Dedifferentiated amniotic fluid mesenchymal stem cell (primary cell): Measurements from ENCODE around the gene NRL.
"Not testable (repeated sequence)": the region's sequence is repeated elsewhere in the genome, so short reads cannot be mapped to it uniquely, and the experiment has no call there.

ENCODE experiments used
- DNase-seq: peaks from one replicate; pipeline ENCODE4 v3.0.0-alpha.2; 2016; ENCODE audit errors: extremely low spot score

NRL gene

DNA sequence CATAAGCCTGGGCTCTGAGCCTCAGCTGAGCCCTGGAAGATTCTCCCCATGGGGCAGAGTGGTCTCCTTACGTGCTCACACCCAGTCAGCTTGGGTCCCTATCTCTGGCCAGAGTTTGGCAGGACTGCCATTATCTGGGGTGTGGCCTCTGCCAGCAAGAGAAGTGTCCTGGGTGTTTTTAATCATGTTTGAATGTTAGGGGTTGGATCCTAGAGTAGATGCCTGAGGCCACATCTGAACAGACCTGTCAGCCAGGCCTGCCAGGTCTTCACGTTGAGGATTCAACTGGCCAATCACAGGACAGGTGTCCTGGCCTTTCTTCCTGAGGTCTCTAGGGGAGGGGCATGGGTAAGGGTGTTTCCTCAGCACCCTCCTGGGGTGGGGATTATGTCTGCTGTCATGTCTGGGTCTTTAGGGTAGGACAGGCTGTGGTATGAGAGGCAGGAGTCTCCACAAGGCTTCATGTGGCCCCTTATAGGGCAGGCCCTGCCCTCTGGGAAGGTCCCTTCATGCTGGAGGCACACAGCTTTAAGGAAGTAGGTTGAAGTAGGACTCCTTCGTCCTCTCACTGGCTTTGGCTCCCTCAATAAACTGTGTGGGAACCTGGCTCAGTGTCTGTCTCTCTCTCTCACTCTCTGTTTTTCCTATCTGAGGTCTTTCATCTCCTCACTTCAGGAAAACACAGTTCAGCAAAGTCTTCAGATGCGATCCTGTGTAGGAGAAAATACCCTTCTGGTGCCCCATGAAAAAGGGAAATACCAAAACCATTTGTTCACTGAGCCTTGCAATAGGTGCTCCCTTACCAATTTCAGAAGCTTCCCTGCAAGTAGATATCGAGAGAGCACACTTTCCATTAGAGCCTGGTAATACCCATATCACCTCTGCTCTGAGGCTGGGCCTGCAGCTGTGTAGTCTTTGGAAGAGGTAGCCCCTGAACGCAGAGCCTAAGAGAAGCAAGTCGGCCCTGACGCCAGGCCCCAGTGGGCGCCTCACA lies 9.0 kb upstream of the NRL start:
- DNase-seq = no peak

DNA sequence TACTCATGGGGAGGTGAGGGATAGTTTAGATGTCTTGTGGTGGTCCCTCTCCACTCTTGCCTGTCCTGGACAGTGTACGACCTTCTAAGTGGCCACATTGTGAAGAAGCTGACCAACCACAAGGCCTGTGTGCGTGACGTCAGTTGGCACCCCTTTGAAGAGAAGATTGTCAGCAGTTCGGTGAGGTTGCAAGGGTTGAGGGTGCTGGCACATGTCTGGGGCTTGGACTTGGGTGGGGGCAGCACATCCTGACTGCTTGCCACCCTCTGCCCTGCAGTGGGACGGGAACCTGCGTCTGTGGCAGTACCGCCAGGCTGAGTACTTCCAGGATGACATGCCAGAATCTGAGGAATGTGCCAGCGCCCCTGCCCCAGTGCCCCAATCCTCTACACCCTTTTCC lies 8.1 kb upstream of the NRL start:
- no peak for DNase-seq

DNA sequence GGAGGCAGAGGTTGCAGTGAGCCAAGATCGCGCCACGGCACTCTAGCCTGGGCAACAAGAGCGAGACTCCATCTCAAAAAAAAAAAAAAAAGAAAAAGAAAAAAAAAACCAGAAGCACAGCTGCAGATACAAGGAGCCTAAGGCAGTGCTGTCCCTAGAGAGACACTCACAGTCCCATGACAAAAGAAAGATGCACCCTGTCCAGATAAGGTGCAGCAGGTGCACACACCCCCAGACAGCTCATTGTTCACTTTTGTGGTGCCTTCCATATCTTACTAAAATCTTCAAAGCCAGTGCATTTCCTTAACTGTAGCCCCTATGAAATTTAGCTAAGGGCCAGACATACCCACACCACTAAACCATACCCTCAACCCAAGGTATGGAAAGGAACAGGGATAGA lies 7.7 kb upstream of the NRL start:
- no peak for DNase-seq

DNA sequence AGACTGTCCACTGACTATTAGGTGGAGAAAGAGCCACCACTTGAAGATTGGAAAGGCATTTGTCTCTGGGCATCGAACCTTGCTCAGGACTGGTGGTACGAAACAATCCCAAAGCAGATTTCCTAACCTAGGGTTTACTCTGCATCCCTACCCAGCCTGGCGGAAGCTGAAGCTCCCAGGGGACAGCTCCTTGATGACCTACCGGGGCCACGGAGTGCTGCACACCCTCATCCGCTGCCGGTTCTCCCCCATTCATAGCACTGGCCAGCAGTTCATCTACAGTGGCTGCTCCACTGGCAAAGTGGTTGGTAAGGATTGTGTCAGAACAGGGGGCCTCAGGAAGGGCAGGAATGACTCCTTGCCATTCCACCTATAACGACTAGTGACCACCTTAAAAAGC lies 6.5 kb upstream of the NRL start:
- DNase-seq = no peak

DNA sequence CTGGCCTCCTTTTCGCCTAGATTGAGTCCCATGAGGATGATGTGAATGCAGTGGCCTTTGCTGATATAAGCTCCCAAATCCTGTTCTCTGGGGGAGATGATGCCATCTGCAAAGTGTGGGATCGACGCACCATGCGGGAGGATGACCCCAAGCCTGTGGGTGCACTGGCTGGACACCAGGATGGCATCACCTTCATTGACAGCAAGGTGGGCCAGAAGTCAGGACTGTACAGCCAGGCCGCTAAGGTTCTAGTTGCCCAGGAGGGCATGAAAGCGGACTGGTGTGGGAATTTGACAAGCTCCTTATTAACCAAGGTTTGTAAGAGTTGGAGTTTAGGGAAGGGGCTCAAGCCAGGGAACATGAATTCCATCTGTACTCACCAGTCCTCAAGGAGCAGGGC lies 4.9 kb upstream of the NRL start:
- DNase-seq = no peak

DNA sequence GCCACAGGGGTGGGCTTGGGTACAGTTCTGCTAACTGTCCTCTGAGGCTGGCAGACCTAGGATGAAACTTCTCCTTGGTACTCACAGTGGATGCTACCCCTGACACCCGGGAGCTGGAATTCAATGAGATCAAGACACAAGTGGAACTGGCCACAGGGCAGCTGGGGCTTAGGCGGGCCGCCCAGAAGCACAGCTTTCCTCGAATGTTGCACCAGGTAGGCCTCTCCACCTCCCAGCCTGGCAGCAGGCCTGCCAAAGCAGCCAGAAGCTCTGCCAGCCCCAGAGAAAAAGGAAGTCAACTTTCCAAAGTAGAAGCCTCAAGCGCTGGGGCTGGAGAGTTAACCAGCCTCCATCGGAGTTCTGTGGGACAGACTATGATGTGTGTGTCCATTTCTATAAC lies 2.4 kb upstream of the NRL start:
- DNase-seq = no peak

DNA sequence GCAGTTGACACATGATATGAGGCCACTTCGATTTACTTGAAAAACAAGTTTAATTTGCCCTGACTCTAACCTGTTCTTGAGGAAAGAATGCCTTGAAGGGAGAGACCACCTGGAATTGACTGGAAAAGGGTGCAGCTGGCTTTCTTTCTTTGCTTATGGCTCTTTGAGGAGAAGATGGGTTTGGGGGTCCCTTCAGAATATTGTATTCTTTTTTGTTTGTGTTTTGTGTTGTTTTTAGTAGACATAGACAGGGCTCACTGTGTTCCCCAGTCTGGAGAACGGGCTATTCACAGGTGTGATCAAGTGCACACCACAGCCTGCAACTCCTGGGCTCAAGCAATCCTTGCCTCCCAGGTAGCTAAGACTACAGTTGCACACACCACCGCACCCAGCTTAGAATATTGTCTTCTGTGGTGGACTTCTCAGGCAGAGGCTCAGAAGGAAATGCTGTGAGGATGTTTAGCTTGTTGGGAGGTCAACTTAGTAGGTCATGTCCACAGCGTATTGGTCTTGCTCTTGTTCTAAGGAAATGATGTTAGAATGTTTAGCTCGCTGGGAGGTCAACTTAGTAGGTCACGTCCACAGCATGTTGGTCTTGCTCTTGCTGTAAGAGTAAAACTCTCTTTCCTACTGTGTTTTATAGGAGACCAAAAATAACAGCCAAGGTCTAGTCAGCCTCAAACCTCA lies 1.5 kb upstream of the NRL start:
- no peak for DNase-seq

DNA sequence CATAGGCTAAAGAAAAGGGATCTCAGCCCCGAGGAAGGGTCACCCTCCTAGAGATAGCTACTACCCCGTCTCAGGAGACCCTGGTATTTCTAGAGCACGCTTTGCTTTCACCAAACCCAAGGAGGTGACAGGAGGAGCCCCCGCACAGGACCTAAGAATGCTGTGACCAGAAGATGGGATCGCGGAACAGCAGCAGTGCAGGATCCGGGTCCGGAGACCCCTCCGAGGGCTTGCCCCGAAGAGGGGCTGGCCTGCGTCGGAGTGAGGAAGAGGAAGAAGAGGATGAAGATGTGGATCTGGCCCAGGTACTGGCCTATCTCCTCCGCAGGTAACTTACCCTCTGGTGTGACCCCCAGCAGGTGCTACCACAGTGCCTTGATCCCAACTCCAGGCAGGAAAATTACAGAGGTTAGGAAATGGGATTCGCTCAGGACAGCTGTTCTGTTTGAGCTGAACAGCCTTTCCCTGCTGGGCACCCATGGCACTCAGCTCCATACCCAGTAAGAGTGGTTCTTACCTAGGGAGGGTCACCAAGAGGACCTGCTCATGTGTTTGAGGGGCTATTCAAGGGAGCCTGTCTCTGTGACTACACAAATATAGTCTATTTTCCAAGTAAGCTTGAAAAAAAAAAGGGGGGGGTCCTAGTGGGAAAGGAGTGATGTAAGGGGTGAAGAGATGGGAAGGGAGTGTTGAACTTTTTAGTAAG lies 826 bp upstream of the NRL start:
- no peak for DNase-seq

DNA sequence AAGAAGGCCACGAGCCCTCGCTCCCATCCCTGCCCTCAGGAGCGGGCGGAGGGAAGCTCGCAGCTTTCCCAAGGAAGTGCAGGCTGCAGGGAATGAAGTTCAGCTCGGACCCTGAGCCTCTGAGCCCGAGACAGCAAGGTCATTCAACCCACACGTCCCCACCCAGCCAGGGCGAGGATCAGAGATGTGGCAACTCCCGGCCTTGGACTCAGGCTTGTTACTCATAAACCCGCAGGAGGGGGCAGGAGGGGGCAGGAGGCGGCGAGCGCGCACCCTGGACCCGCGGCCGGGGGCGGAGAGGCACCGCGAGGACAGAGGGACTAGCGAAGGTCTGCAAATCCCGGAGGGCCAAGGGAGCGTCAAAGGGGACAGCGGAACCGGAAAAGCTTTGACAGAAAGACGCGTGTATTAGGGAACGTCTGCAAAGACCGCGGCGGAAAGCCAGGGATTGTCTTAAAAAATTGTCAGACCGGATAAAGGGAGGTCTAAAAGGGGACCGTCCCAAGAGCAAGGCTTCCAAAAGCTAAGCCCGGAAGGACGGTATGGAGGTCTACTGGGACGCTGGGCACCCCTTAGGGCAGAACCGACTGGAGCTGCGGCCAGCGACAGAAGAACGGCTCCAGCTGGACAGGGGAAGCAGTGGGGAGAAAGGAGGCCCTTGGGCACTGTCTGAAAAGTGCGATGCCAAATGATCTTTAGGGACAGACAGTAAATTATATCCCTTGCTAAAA lies 783 bp downstream of the NRL start:
- peak; percentile 69 for DNase-seq

DNA sequence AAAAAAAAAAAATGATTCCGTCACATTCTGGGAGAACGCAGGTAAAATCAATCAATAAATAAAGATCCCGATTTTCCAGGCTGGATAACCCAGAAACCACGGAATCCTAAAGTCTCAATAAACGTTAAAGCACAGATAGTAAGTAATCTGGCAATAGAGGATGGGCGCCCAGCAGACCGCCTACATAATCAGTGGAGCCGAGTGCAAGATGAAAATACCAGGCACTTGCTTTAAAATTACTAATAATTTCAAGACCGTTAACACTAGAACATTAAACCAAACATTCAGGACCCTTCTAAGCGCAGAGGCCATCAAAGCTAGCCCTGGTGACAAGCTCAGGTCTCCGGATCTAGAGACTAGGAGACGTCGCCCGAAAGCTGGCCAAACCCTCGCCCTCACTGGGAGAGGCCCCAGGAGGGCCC lies 1.4 kb downstream of the NRL start:
- DNase-seq = no peak

DNA sequence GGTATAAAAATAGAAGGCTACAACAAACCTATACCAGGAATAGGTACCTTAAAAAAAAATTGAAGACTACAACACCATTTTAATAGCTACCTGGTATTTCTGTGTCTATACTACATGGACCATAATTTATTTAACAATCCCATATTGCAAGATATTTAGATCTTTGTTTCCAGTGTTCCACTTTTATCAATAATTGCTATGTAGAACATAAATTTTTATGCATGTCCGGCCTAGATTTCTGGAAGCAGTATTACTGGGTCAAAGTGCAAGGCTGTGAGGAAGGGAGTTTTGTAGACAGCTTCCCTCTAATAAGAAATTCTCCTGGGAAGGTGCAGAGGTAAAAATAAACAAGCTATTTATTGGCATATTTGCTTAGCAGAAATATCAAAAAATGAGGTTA lies 4.2 kb downstream of the NRL start:
- no peak for DNase-seq

DNA sequence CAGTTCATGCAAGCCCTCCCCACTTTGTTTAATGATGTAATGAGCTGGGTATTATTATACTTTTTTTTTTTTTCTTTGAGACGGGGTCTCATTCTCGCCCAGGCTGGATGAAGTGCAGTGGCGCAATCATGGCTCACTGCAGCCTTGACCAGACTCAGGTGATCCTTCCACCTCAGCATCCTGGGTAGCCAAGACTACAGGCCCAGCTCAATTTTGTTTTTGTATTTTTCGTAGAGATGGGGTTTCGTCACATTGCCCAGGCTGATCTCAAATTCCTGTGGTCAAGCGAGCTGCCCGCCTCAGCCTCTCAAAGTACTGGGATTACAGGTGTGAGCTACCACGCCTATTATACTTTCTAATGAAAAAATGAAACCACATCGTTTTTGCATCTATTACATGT lies 4.7 kb downstream of the NRL start:
- no peak for DNase-seq

DNA sequence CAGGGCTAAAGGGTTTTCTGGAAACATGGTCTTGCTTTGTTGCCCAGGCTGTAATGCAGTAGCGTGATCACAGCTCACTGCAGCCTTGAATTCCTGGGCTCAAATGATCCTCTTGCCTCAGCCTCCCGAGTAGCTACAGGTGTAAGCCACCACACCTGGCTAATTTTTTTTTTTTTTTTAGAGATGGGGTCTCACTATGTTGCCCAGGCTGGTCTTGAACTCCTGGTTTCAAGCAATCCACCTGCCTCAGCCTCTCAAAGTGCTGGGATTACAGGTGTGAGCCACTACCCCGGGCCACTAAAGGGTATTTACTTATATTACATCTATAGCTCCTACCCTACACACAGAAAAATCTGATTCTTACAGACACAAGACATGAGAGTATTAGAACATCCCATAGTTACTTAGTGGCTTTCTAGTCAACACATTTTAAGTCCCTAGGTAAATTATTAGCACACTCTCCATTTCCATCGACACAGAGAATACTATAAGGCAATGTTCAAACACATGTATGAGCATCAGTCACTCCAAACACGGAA lies 6.3 kb downstream of the NRL start:
- no peak for DNase-seq

DNA sequence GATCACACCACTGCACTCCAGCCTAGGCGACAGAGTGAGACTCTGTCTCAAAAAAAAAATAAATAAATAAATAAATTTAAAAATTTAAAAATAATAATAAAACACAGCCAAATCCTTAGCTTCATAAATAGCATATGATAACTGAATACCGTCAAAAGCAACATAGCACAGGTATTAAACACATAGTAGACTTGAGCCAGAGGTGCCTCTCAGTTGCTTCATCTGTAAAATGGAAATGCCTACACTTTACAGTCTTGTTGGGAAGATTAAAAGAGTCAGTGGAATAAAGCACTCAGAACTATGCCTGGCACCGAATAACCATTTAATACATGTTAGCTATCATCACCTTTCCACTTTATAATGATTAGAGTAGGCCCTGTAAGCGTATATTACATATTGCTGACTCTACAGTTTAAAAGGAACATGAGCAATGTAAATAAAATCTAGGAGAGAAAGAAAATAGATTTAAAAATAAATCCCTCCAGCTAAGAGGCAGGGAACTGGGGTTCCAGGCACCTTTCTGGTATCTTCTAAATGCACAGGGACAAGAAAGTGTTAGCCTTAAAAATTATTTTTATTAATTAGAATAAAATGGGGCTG lies 8.0 kb downstream of the NRL start:
- no peak for DNase-seq

DNA sequence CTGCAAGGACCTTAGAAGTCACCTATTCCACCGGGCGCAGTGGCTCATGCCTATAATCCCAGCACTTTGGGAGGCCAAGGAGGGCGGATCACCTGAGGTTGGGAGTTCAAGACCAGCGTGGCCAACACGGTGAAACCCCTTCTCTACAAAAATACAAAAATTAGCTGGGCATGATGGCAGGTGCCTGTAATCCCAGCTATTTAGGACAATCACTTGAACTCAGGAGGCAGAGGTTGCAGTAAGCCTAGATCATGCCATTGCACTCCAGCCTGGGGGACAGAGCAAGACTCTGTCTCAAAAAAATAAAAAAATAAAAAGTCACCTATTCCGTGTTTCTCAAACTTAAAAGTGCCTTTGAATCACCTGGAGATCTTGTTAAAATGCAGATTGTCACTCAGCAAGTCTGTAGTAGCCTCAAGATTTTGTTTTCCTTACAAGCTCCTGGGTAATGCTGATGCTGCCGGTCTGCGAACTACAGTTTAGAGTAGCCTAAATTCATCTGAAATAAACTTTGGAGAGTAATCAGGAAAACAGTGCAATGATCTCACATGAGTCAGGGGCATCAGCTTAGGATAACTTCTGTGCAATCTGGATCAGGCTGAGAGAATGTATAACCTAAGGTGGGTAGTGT lies 9.0 kb downstream of the NRL start:
- not testable (repeated sequence) for DNase-seq

DNA sequence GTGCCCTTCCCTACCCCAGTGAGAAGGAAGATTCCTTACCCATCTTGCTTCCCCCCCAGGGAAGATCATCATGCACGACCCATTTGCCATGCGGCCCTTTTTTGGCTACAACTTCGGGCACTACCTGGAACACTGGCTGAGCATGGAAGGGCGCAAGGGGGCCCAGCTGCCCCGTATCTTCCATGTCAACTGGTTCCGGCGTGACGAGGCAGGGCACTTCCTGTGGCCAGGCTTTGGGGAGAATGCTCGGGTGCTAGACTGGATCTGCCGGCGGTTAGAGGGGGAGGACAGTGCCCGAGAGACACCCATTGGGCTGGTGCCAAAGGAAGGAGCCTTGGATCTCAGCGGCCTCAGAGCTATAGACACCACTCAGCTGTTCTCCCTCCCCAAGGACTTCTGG lies 11.3 kb downstream of the NRL start:
- no peak for DNase-seq

DNA sequence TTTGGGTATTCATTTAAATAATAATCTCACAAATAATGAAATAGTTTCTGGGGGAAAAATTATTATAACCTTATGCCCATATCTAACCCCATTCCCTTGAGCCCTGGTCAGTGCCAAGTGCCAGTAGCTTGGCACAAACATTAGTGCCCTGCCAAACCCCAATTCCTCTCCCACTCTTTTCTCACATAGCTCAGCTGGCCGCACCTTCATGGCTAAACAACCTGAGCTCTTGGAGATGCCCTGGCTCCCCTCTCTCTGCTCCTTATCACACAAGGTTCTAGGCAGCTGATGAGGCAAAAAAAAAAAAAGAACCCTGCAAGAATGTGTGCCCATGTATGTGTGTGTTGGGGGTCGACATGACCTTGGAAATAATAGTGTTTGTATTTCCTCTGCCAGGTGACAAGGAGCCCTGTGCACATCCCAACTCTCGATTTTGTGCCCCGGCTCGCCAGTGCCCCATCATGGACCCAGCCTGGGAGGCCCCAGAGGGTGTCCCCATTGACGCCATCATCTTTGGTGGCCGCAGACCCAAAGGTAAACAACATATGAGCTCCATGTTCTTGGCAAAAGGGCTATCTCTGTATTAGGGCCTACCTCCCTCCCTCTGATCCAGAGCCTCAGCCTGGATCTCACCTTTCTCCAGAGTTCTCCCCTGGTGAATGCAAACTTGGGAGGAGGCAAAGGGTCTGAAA lies 12.2 kb downstream of the NRL start:
- DNase-seq = no peak

DNA sequence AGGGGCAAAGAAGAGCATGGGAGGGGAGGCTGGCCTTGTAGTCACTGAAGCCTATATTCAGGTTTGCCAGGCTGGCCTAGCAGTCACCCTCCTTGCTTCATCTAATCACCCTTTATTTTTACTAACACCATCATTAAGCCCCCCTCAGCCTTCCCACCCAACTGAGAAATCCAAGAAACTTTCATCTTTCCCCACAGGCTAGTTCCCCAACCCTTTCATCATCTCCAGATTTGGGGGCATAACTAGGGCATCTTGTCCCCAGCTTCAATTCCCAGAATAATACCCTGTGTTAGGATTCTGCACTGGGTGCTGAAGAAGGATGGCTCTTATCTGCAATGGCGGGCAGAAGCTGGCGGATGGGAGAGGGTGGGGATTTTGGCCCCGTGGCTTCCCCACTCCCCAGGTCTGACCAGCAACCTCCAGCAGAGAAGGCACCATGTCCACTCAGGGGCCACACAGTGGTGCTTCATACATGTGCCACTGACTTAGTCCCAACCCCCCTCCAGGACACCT lies 13.7 kb downstream of the NRL start:
- no peak for DNase-seq

DNA sequence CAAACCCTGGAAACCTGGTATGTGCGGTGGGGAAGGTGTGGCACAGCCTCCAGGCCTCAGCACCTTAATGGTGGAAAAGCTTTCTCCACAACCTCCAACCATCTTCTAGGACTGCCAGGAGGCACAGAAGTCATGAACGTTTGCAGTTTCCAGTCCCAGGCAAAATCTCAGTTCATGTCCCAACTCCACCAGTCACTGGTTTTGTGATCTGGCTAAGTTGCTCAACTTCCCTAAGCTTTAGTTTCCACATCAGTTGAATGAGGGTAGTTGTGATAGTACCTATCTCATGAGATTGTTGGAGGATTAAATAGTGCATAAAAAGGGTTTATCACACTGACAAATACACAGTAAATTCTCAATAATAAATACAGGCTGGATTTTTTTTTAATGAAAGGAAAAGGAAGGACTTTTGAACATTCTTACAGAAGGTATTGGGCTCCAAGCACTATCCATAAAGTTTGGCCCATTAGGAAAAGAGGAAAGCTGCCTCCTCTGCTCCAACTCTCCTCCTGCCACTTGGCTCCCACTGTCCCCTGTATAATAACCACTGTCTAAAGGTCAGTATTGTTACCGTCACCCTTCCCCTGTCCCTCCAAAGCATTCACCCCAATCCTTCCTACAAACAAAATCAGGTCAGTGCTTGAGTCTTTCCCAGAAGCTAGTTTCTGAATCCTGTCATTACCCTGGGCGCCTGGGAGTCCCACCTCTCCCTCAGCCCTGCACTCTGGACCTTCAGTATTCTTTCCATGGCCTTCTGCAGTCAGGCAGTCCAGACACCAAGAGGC lies 14.4 kb downstream of the NRL start:
- no peak for DNase-seq
